Neutrophil (primary cell): ENCODE measurements around the gene PAK1IP1.

Experiments
- H3K27ac ChIP-seq: fragments of 200-600 bp; sonication (generic); 2 replicates; pipeline ENCODE4 v1.5.1; 2016; ENCODE audit warnings: mild to moderate bottlenecking, moderate library complexity
- H3K27me3 ChIP-seq: fragments of 200-600 bp; sonication (generic); 2 replicates; pipeline ENCODE4 v1.6.0; 2016; ENCODE audit warnings: mild to moderate bottlenecking
- H3K36me3 ChIP-seq: fragments of 200-600 bp; sonication (generic); 2 replicates; pipeline ENCODE4 v1.5.1; 2017
- H3K4me1 ChIP-seq, 2 experiments: fragments of 200-600 bp in 1 of 2; sonication (generic) in 1 of 2; 1 replicate in 1 of 2; 2 replicates in 1 of 2; pipeline versions ENCODE4 v1.5.1 to v1.6.1; 2013 to 2016; ENCODE audit warnings: low read depth in 1 of 2, low read length in 1 of 2, mild to moderate bottlenecking in 1 of 2, moderate library complexity in 1 of 2; ENCODE audit not compliant: control insufficient read depth in 1 of 2, insufficient read depth in 1 of 2
- H3K4me3 ChIP-seq, 2 experiments: fragments of 200-600 bp in 1 of 2; sonication (generic) in 1 of 2; 1 replicate in 1 of 2; 2 replicates in 1 of 2; pipeline ENCODE4 v1.5.1; 2013 to 2016; ENCODE audit warnings: low read depth in 1 of 2, low read length in 1 of 2, mild to moderate bottlenecking in 1 of 2, moderate library complexity in 1 of 2
- H3K9me3 ChIP-seq: fragments of 200-600 bp; sonication (generic); 2 replicates; pipeline ENCODE4 v1.5.1; 2016
- TF ChIP-seq, protein P1 (sequence below): fragments of 200-600 bp; sonication (generic); IDR thresholded peaks from 2 replicates; pipeline ENCODE4 v1.5.1; 2016; ENCODE audit warnings: antibody characterized with exemption

PAK1IP1 gene

DNA sequence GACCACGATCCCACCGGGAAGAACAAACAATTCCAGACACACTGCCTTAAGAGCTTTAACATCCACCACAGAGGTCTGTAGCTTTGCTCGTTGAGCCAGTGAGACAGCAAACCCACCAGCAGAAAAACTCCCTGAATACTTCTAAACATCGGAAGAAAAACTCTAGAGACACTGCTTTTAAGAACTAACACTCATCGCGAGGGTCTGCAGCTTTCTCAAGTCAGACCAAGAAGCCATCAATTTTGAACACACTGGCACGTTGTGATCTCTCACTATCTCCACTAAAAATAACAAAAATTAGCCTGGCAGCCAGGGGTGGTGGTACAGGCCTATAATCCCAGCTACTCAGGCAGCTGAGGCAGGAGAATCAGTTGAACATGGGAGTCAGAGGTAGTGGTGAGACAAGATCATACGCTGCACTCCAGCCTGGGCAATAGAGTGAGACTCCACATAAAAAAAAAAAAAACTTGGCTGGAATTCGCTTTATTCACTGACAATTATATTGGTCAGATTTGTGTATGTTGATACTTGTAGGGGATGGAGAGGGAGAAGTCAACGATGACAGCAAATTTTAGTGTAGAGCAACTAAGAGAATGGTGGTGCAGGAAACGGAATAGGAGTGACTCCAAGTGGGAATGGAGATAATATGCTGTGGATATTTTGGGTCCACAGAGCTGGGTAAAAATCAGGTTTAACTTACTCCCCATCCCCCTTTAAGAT is 27.2 kb downstream of the PAK1IP1 start:
- Histone ChIP-seq H3K27ac (no peak overlapping the region), H3K4me1 (peaks cover 12 to 24% of the 10 kb centered on the region in 2 experiments), H3K27me3 (no peaks in the 10 kb centered on the region), H3K4me3 (peak overlapping the region; percentile 67 to 85), H3K36me3 (no peaks in the 10 kb centered on the region), H3K9me3 (no peaks in the 10 kb centered on the region)
- TF ChIP-seq, protein P1, sequence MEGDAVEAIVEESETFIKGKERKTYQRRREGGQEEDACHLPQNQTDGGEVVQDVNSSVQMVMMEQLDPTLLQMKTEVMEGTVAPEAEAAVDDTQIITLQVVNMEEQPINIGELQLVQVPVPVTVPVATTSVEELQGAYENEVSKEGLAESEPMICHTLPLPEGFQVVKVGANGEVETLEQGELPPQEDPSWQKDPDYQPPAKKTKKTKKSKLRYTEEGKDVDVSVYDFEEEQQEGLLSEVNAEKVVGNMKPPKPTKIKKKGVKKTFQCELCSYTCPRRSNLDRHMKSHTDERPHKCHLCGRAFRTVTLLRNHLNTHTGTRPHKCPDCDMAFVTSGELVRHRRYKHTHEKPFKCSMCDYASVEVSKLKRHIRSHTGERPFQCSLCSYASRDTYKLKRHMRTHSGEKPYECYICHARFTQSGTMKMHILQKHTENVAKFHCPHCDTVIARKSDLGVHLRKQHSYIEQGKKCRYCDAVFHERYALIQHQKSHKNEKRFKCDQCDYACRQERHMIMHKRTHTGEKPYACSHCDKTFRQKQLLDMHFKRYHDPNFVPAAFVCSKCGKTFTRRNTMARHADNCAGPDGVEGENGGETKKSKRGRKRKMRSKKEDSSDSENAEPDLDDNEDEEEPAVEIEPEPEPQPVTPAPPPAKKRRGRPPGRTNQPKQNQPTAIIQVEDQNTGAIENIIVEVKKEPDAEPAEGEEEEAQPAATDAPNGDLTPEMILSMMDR, result no peak

GRCh38 chr6:10722570-10722819 is 27.7 kb downstream of the PAK1IP1 start:
- TF ChIP-seq, protein P1, result no peak
- Histone ChIP-seq H3K27ac (peak overlapping the region; percentile 66), H3K4me3 (peak overlapping the region; percentile 67 to 85), H3K36me3 (no peaks in the 10 kb centered on the region), H3K9me3 (no peaks in the 10 kb centered on the region), H3K4me1 (peaks cover 12 to 24% of the 10 kb centered on the region in 2 experiments), H3K27me3 (no peaks in the 10 kb centered on the region)

- peaks cover 12 to 24% of the 10 kb centered on the region in 2 experiments for H3K4me1 ChIP-seq
- H3K27me3 ChIP-seq, result no peaks in the 10 kb centered on the region
Measured at GRCh38 chr6:10722820-10723566, 28.2 kb downstream of the PAK1IP1 start, which contains the start of gene TMEM14C. Gene TMEM14C (plus strand): TSS chr6:10723070. CDS start chr6:10724614, 1,544 bp downstream.

DNA sequence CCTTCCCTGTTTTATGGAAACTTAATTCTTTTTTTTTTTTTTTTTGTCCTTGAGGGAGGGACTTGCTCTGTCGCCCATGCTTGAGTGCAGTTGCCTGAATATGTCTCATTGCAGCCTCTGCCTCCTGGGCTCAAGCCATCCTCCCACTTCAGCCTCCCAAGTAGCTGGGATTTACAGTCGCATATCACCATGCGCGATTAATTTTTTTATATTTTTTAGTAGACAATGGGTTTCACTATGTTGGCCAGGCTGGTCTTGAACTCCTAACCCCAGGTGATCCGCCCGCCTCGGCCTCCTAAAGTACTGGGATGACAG is 28.8 kb downstream of the PAK1IP1 start:
- no peak overlapping the region for H3K27ac ChIP-seq
- H3K4me1 ChIP-seq, result peaks cover 12 to 24% of the 10 kb centered on the region in 2 experiments
- no peaks in the 10 kb centered on the region for H3K9me3 ChIP-seq

More at GRCh38 chr6:10722820-10723566, 28.2 kb downstream of the PAK1IP1 start, which contains the start of gene TMEM14C:
- Histone ChIP-seq H3K9me3 (no peaks in the 10 kb centered on the region), H3K27ac (peak within 1 kb of the TSS; percentile 66), H3K36me3 (no peaks in the 10 kb centered on the region), H3K4me3 (peak within 1 kb of the TSS; percentile 67 to 85)
- TF ChIP-seq, protein P1, result no peak

GRCh38 chr6:10725044-10725443 is 30.3 kb downstream of the PAK1IP1 start:
- no peak overlapping the region for H3K4me3 ChIP-seq
- no peaks in the 10 kb centered on the region for H3K36me3 ChIP-seq
- peaks cover 12 to 24% of the 10 kb centered on the region in 2 experiments for H3K4me1 ChIP-seq
- TF ChIP-seq, protein P1, result no peak
- H3K27me3 ChIP-seq, result no peaks in the 10 kb centered on the region
- H3K27ac ChIP-seq, result no peak overlapping the region
- no peaks in the 10 kb centered on the region for H3K9me3 ChIP-seq

More for the DNA sequence above, 28.8 kb downstream of the PAK1IP1 start:
- Histone ChIP-seq H3K4me3 (peak overlapping the region; percentile 67 to 85), H3K36me3 (no peaks in the 10 kb centered on the region), H3K27me3 (no peaks in the 10 kb centered on the region)
- TF ChIP-seq, protein P1, result no peak
